RPMI7951 (cell line): ENCODE data around the gene GRIK3. TPM values are rescaled to one million over a fixed set of nuclear protein-coding genes. Genes with fewer than 3 reads are reported as not detected.
"Not testable (repeated sequence)": the region's sequence is repeated elsewhere in the genome, so short reads cannot be mapped to it uniquely, and the experiment has no call there.

Experiments
- DNase-seq: peaks from one replicate; pipeline ENCODE4 v3.0.0-alpha.2; 2012; ENCODE audit warnings: low read depth
- total RNA-seq: library from RNA; depleted of rRNA; stranded (reverse); fragments of >200 nt; shearing (Covaris generic); gene quantifications from 2 replicates; pipeline ENCODE4 v1.2.3, GENCODE V29; 2014

Gene GRIK3
- total RNA-seq, 1 experiment from 2014 or later: not detected

DNA sequence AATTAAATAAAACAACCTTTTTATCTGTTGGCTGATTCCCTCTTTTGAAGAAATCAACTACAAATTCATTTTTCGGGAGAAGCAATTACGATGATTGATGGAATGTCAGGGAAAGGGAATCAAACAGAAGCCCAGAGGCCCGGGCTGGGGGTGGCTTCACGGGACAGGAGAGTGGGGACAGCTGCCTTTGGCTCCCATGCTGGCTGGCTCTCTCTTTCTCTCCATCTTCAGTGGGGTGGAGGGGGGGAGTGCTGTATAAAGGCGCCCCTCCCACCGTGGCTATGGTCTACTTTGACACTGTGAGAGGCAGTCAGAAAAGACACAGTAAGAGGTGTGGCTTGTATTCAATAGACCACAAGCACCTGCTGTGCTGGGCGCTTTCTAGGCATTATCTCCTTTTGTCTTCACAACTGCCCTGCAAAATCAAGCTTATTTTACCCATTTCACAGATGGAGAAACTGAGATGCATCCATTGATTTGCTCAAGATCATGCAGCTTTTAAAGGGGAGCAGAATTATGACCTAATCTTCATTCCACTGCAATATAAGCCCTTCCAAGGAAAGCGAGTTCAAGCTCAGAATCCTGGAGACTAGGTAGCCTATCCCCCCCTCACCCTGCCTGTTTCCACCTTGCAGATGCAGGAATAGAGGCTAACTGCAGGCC lies 92.9 kb downstream of the GRIK3 start:
- DNase-seq: no peak

DNA sequence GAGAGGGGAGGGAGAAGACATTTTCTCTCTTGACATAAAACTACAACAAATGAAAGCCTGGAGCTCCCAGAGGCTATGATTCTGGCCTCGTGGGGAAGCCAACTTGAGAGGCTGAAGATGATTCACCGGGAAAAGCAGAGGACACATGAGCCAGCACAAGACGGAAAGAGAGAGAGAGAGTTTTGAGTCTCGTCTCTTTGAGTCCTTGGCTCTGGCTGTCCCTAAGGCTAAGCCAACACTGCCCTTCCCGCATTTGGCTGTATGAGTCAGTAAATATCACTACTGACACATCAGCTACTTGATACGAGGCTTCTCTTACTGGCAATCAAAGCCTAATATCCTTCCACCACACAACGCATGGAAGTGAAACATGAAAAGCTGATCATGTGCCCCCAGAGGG lies 95.5 kb downstream of the GRIK3 start:
- DNase-seq: no peak

GRCh38 chr1:36937371-36937770 lies 96.9 kb downstream of the GRIK3 start:
- no peak for DNase-seq

DNA sequence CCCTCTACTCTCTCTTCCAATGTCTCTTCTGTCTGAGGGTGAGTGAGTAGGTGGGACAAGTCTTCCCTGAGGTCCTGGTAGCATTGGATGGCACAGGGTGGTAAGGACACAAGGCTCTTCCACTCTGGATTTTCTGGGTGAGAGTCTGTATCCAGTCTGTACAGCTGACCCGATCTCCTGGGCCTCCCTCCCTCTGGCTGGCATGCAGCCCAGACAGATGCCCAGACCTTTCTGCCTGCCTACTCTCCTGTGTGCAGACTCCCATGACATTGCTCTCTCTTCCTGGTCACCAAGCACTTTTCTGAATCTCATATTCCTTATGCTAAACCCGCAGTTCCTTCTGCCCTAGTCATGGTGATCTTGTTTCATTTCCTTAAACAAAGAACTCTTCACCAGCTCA lies 100.3 kb downstream of the GRIK3 start:
- DNase-seq: no peak

GRCh38 chr1:36927826-36928225 lies 106.5 kb downstream of the GRIK3 start:
- DNase-seq: no peak

GRCh38 chr1:36925251-36925650 lies 109.1 kb downstream of the GRIK3 start:
- DNase-seq: no peak

- peak; percentile 6 for DNase-seq
Observed at GRCh38 chr1:36924282-36924811, 110.0 kb downstream of the GRIK3 start.

DNA sequence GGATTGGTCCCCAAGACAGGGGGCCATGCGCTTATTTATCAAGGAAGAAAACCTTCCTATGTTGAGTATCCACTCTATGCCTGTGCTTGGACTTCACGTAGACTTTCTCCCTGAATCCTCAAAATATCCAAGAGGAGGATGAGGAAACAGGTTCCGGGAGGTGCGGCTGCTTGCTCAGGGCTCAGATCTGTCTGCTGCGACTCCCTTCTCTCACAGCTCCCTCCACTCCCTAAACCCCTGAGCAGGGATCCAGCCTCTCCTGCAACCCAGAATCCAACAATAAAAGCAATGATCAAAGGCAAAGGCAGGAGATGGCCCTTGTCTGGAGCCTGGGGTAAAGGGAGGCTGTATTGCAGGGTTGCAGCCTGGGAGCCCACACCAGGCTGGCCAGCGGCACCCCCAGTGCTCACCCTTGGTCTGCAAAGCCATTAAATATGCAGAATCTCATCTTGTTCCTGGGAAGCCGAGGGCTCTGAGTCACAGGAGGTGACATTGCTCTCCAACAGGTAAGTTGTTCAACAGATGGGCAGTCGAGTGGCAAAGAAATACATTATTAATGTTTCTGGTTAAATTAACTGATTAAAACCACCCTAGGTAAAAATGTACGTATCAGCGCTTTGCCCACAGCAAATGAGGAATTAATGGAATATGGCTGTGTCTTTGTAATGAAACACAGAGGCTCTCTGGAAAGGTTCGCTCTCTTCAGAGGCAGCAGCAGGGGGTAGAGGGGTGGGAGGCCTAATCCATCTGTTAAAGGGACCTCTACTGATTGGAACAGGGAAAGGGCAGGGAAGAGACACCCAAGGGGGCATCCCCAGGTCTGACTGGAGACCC lies 111.5 kb downstream of the GRIK3 start:
- DNase-seq: no peak

DNA sequence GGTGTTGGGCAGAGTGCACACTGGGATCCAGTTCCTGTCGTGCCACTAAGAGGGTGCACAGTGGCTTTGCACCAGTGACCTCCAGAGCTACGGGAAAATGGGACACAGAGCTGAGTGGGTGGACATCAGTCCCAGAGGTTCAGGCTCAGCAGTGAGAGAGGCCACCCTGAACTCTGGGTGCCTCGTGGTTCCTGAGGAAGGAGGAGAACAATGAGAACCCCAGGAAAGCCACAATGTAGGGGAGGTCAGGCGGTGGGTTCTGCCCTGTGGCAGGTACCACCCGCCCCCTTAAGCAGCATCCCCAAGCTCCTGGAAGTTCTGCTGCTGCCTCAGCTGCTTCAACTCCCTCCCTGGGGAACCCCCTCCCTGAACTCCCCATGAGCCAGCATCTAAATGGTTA lies 112.2 kb downstream of the GRIK3 start:
- DNase-seq: no peak

DNA sequence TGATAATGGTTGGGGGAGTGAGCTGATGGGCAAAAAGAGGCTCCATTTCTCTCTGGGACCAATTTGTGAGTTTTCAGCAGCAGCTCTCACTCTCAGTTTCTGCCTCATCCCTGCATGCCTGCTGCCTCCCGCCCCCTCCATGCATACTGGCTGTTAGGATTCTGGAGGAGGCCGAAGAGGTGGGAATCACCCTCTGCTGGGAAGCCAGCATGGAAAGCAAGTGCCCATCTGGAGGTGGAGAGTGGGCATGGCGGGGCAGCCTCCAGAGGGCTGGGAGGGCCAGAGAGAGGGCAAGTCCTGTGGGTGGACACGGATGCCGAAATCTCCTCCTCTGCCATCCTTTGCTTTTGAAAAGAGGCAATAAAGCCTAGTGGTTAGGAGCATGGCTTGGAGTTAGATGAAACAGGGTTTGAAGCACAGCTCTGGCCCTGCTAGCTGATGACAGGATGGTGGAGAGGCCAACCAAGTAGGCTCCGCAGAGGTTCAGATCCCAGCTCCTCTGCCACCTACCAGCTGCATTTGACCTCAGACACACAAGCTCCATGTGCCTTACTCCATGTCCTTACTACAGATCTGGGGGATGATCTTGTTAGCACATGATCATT lies 113.4 kb downstream of the GRIK3 start:
- DNase-seq: no peak

- DNase-seq: no peak
Observed at GRCh38 chr1:36920371-36920770, 113.9 kb downstream of the GRIK3 start.

DNA sequence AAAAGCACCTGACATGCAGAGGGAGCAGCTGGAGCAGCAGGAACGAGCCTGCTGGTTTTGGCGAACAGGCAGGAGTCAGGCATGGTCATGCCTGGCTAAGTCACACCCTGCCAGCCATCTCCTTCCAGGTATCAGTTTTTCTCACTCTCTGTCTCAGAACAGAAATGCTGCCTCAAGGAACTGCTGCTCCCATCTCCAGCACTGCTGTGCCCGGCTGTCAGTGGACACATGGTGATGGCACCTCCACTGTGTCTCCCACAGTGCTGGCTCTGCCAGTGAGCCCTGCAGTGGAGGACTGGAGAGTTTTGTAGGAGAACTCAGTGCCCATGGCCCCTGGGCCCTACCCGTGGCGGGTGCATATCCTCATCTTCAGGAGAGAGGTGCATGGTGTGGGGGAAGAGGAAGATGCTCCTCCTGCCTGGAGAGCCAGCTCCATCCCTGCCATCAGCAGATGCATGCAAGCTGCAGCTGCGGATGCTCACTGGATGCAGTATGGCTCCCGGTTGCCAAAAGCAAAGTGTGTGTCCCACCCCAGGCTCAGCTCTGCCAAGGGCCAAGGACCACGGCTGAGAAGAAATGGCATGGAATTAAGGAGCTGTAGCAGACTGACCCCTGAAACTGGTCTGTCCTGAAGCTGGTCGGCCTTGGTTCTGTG lies 114.7 kb downstream of the GRIK3 start:
- DNase-seq: no peak

- no peak for DNase-seq
Observed at GRCh38 chr1:36918604-36919003, 115.7 kb downstream of the GRIK3 start.

- not testable (repeated sequence) for DNase-seq
Observed at GRCh38 chr1:36916542-36916941, 117.8 kb downstream of the GRIK3 start.

DNA sequence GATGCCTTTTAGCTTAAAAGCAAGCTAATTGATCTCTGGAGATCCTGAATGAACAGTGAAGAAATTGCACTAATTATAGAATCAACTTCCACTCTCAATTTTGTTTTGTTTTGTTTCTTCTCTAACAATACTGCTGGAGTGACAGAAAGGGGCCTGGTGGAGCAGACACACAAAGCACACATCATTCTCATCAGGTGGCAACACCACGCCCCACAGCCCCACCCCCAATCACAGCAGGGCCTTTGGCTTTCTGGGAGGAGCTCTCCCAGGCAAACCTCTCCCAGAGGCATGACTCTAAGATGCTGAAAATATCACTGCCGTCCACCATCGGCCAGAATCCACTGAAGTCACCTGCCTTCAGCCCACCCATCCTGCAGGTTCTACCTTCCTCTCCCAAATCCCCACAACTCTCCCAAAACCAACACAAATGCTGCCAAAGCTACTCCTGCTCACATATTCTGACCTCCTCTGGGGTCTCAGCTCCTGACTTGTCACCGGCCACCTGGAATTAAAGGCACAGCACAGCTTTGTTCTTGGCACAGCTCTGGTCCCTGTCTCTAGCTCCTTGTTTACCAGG lies 120.7 kb downstream of the GRIK3 start:
- no peak for DNase-seq

DNA sequence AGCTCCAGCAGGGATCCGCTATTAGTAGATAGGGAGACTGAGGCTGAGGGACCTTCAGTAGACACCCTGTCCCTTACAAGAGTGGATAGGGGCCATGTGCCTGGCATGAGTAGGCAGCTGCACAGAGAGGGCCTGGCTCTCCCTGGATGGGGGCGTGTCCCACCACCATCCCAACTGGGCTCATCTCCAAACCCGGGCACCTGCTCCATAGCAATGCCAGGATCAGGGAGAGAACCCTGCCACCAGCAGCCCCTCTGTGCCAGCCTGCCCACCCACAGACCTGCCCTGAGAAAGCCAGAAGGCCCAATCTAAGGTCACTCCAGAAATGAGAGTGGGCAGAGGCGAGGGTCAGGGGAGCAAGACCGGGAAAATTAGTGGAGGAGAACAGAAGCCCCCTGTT lies 121.3 kb downstream of the GRIK3 start:
- DNase-seq: no peak

- no peak for DNase-seq
Observed at GRCh38 chr1:36912365-36912865, 121.9 kb downstream of the GRIK3 start.

GRCh38 chr1:36911561-36912364 lies 122.6 kb downstream of the GRIK3 start:
- no peak for DNase-seq

- no peak for DNase-seq
Observed at GRCh38 chr1:36910886-36911540, 123.3 kb downstream of the GRIK3 start.
